Panc1 (cell line): Measurements from ENCODE around the gene KRT38. TPM values are rescaled to one million over a fixed set of nuclear protein-coding genes. Genes with fewer than 3 reads are reported as not detected.

Experiments
- ATAC-seq: fragments of 200-7000 bp; cut with Tn5 transposase; 2 replicates; pipeline ENCODE4 v1.9.1; 2020; ENCODE audit warnings: mild to moderate bottlenecking, moderate library complexity
- BruUV-seq: library from RNA; stranded (reverse); fragments of 400-500 nt; replicated peaks from 2 replicates; lab custom pipeline; 2021; lab: Mats Ljungman, UMichigan
- CTCF ChIA-PET: fragments of 300-600 bp; sonication (Branson Sonifier 250); formaldehyde crosslinking; loops from one replicate; lab custom pipeline; 2022; ENCODE audit warnings: antibody characterized with exemption; lab: Charles Lee
- POLR2A ChIA-PET: fragments of 300-600 bp; sonication (Branson Sonifier 250); formaldehyde crosslinking; loops from one replicate; lab custom pipeline; 2022; ENCODE audit warnings: antibody characterized with exemption; lab: Charles Lee
- DNase-seq: peaks from one replicate; pipeline ENCODE4 v3.0.0-alpha.2; 2010; ENCODE audit warnings: low read depth, low spot score
- H3K27ac ChIP-seq: 2 replicates; pipeline ENCODE4 v1.5.1; 2011; ENCODE audit warnings: mild to moderate bottlenecking, low read length, inconsistent platforms
- H3K27me3 ChIP-seq: fragments of 200-500 bp; sonication (Bioruptor generic); 2 replicates; pipeline ENCODE4 v1.6.0; 2014; ENCODE audit warnings: low read length, inconsistent platforms; ENCODE audit not compliant: control insufficient read depth, insufficient read depth
- H3K36me3 ChIP-seq: fragments of 200-500 bp; sonication (Bioruptor generic); 2 replicates; pipeline ENCODE4 v1.5.1; 2014; ENCODE audit warnings: inconsistent platforms, mild to moderate bottlenecking, low read length, moderate library complexity; ENCODE audit not compliant: control insufficient read depth, insufficient read depth
- H3K4me1 ChIP-seq: 2 replicates; pipeline ENCODE4 v1.5.1; 2011; ENCODE audit warnings: inconsistent platforms, mild to moderate bottlenecking, low read length, moderate library complexity; ENCODE audit not compliant: control insufficient read depth, insufficient read depth
- H3K4me3 ChIP-seq, 2 experiments: 2 replicates each; pipeline ENCODE4 v1.5.1; 2011 to 2012; ENCODE audit warnings: low read depth in 2 of 2, low read length in 2 of 2, mild to moderate bottlenecking in 2 of 2, inconsistent platforms in 1 of 2, moderate library complexity in 1 of 2
- H3K9me3 ChIP-seq: fragments of 200-500 bp; sonication (Bioruptor generic); 2 replicates; pipeline ENCODE4 v1.5.1; 2014; ENCODE audit warnings: low read depth, mild to moderate bottlenecking, inconsistent platforms, low read length, moderate library complexity; ENCODE audit not compliant: control insufficient read depth, insufficient read depth
- CTCF ChIP-seq: fragments of 450-650 bp; IDR thresholded peaks from 2 replicates; pipeline ENCODE4 v1.5.1; 2017; ENCODE audit warnings: mild to moderate bottlenecking
- POLR2AphosphoS5 ChIP-seq: IDR thresholded peaks from 2 replicates; pipeline ENCODE4 v1.6.1; 2012; ENCODE audit warnings: mild to moderate bottlenecking, low read depth, low read length, moderate library complexity
- REST ChIP-seq, 2 experiments: IDR thresholded peaks; 2 replicates each; pipeline ENCODE4 v1.6.1; 2011 to 2012; ENCODE audit warnings: low read depth in 2 of 2, control low read depth in 1 of 2, low read length in 1 of 2, mild to moderate bottlenecking in 1 of 2, moderate library complexity in 1 of 2; ENCODE audit not compliant: insufficient read depth in 1 of 2
- SIN3A ChIP-seq: IDR thresholded peaks from 2 replicates; pipeline ENCODE4 v1.6.1; 2012; ENCODE audit warnings: low read depth, mild to moderate bottlenecking, low read length, moderate library complexity, borderline replicate concordance; ENCODE audit not compliant: insufficient read depth
- TCF7L2 ChIP-seq: IDR thresholded peaks from 2 replicates; pipeline ENCODE4 v1.6.1; 2011; ENCODE audit warnings: mild to moderate bottlenecking, low read depth, low read length, inconsistent platforms
- in situ Hi-C: cut with HindIII; loops from 2 replicates; pipeline ENCODE4 v1.10.0; 2016; ENCODE audit warnings: low sequenced_read_pairs, low pct_unique_long_range_greater_than_20kb
- intact Hi-C: fragments of 100-400 bp; cut with micrococcal nuclease; formaldehyde crosslinking; loops from one replicate; pipeline ENCODE4 v1.10.0; 2022; ENCODE audit not compliant: unreplicated experiment
- total RNA-seq: library from RNA; stranded (reverse); gene quantifications from one replicate; pipeline ENCODE4 v1.2.1, GENCODE V29; 2021; ENCODE audit not compliant: unreplicated experiment

Gene KRT38
- total RNA-seq, 1 experiment from 2014 or later: not detected

- ATAC-seq (no peak), DNase-seq (no peak)
- Histone ChIP-seq H3K27me3 (no peaks in the 10 kb centered on the region), H3K36me3 (no peaks in the 10 kb centered on the region), H3K9me3 (no peaks in the 10 kb centered on the region), H3K27ac (no peak overlapping the region), H3K4me3 (no peak overlapping the region), H3K4me1 (no peaks in the 10 kb centered on the region)
- in situ Hi-C loops: no loop called here
- BruUV-seq: no TSS peak
- CTCF ChIA-PET: no interaction called here
- POLR2A ChIA-PET: no interaction called here
- intact Hi-C loops: no loop called here
- TF ChIP-seq CTCF (no peak), SIN3A (no peak), TCF7L2 (no peak), POLR2AphosphoS5 (no peak), REST (IDR thresholded peaks at IDR 0.05; ENCODE audit: insufficient read depth in 1 of 2, low read depth in 2 of 2, low read length in 1 of 2) (no peak)
Measured at GRCh38 chr17:41393826-41394225, 47.0 kb downstream of the KRT38 start.

GRCh38 chr17:41393294-41393693 is 47.5 kb downstream of the KRT38 start:
- no TSS peak for BruUV-seq
- H3K27ac ChIP-seq: no peak overlapping the region

GRCh38 chr17:41392278-41392677 is 48.5 kb downstream of the KRT38 start:
- no peak overlapping the region for H3K27ac ChIP-seq
- TF ChIP-seq POLR2AphosphoS5: no peak
- TF ChIP-seq SIN3A: no peak
- no peak for TF ChIP-seq TCF7L2
- TF ChIP-seq CTCF: no peak
- no peak for TF ChIP-seq REST (IDR thresholded peaks at IDR 0.05; ENCODE audit: insufficient read depth in 1 of 2, low read depth in 2 of 2, low read length in 1 of 2)
- POLR2A ChIA-PET: no interaction called here
- H3K4me3 ChIP-seq: no peak overlapping the region
- no peaks in the 10 kb centered on the region for H3K27me3 ChIP-seq
- intact Hi-C loops (no loop called here), in situ Hi-C loops (no loop called here)
- CTCF ChIA-PET: no interaction called here
- H3K36me3 ChIP-seq: no peaks in the 10 kb centered on the region
- BruUV-seq: no TSS peak
- H3K9me3 ChIP-seq: no peaks in the 10 kb centered on the region
- DNase-seq (no peak), ATAC-seq (no peak)
- H3K4me1 ChIP-seq: no peaks in the 10 kb centered on the region

More at GRCh38 chr17:41393294-41393693, 47.5 kb downstream of the KRT38 start:
- ChIA-PET CTCF (interaction anchor here (0.5 kb wide), 1 partner anchor 84 kb away, joined by 4 read pairs; no protein-coding TSS in a partner anchor), POLR2A (no interaction called here)
- H3K9me3 ChIP-seq: no peaks in the 10 kb centered on the region
- ATAC-seq (no peak), DNase-seq (no peak)
- H3K36me3 ChIP-seq: no peaks in the 10 kb centered on the region
- in situ Hi-C loops (no loop called here), intact Hi-C loops (no loop called here)
- no peaks in the 10 kb centered on the region for H3K4me1 ChIP-seq
- no peaks in the 10 kb centered on the region for H3K27me3 ChIP-seq
- no peak overlapping the region for H3K4me3 ChIP-seq
- TF ChIP-seq POLR2AphosphoS5 (no peak), SIN3A (no peak)
